GM21576 (cell line): ENCODE measurements around the gene OPRM1.

Source experiments
- ATAC-seq: cut with Tn5 transposase; IDR thresholded peaks from one replicate; pipeline ENCODE4 v1.9.1; 2021; ENCODE audit warnings: mild to moderate bottlenecking, moderate library complexity; ENCODE audit not compliant: unreplicated experiment

OPRM1 gene

DNA sequence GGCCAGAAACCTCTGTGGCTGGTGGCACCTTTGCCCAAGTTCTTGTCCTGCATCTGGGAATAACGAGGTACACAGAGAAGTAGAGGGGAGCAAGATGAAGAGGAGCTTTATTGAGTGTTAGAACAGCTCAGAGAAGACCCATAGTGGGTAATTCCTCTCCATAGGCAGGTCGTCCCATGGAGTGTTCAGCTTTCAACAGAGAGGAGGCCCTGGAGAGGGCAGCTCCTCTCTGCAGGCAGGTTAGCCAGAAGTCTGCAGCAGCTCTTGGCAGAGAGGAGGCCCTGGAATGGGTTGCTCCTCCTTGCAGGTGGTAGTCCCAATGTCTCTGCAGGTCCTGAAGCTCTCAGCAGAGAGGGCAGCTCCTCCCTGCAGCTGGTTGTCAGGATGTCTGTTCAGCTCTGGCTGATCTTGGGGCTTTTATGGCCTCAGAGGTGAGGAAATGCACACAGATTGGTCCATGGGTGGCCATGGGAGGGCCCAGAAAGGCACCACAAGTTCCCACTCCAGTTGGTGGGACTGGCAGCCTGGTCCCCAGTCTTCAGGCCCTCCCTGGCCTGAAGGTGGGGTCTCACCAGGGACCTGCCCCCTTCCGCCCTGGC lies 228.6 kb downstream of the OPRM1 start:
- peak; percentile 72 for ATAC-seq

DNA sequence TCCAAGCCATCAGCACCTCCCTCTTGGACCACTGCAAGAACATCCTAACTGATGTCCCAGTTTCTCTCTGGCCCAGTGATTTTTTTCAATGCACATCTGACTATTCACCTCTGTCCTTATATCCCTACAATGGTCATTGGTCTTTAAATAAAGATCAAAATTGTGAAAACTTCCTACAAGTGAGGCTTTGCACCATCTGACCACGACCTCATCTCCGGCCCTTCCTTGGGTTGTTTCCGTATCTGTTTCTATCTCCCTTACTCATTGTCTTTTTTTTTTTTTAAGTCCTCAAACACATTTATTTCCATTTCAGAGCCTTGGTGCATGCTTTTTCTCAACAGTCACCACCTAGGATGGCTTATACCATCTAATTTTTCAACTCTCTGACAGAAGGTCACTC lies 229.4 kb downstream of the OPRM1 start:
- no peak for ATAC-seq

DNA sequence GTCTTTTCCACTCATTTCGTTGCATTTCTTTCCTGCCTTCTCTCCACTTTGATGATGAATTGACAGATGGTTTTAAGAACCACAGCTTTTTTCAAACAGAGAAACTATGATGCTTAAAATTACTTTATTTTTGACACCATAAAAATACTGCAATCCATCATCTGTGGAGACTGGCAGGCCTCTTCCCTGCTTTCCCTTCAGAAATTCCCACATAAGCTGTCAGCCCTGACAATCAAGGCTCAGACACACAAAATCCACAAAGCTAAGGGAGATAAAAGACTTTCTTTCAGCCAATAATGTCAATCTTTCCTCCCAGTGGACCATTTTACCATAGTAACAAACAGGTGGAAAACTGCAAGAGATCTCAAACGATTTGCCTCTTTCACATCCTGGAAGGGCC lies 235.1 kb downstream of the OPRM1 start:
- no peak for ATAC-seq

DNA sequence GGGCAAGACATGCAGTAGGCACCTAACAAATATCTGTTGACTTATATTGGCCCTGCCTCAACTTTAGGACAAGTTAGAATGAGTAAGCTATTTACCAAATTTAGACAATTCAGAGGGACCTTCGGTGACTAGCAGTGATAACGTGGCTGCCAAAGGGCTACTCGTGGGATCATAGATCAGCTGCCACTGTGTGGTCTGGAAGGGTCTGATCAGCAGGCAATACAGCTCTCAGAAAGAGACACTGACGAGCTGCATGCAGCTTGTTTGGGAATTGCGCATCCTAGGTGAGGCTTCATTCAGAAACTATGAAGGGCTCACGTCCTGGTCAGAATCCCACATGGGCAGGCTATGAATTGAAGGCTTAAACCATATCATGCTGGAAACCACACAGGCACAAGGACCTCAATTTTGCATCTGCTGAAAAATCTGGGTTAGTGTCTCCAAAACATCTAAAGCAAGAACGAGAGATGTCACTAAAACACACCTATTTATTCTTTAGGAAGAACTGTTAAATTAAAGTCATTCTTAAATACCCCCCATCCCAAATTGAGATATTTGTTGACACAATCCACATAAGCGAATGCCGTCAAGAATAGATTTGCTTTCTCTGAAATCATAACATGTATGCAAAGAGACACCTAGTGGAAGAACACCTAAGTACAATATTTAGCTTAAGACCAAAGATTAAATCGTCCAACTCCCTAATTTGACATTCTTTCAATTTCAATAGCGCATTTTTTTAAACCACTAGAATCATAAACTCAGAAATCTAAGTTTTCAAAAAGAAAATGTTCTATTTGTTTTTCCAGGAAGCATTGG lies 238.0 kb downstream of the OPRM1 start:
- peak; percentile 64 for ATAC-seq

DNA sequence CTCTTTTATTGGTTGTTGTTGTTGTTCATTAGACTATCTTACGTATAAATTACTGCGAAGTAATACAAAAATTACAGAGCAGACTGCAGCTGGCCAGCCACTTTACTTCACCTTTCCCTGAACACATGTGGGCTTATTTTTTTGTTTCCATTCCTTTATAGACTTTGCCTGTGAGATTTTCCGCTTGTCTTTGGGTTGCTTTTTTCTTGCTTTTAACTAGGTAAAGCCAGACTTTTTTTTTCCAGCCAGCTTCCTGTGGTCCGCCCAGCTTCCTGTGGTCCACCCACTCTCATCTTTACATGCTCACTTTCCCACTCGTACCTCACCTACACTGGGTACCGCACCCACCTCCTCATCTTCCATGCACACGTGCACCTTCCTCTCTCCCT lies 238.6 kb downstream of the OPRM1 start:
- no peak for ATAC-seq

DNA sequence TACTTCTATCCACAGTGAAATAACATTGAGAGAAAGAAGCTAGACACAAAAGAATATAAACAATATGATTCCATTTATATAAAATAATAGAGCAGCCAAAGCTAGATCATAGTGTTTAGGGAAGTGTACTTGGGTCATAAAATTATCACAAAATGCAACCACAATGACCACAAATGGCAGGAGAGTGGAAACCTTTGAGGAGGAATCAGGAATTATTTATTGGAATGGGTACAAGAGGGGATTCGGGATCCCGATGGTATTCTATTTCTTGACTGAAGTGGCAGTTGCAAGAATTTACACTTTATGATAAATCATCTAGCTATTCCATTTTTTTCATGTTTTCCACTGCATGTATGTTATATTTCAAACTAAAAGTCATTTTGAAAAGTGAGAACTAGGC lies 241.5 kb downstream of the OPRM1 start:
- ATAC-seq = no peak

DNA sequence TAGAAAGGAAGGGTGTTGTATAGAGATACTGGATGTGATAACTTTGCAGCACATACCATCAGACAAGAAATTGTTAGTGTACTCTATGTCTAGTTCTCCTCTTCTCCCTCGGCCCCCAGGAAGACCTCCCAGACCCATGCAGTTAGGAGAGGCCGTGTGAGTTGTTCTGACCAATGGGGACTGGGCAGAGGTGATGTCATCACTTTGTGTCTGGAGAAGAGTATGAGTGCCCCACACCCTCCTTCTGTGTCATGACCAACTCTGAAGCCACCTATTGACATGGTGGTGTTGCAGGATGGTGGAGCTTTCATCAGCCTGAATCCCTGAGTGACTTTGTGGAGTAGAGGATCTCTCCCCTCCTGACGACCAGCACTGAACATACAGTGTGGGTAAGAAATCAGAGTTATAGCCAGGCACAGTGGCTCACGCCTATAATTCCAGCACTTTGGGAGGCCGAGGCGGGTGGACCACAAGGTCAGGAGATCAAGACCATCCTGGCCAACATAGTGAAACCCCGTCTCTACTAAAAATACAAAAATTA lies 245.3 kb downstream of the OPRM1 start:
- ATAC-seq = no peak

DNA sequence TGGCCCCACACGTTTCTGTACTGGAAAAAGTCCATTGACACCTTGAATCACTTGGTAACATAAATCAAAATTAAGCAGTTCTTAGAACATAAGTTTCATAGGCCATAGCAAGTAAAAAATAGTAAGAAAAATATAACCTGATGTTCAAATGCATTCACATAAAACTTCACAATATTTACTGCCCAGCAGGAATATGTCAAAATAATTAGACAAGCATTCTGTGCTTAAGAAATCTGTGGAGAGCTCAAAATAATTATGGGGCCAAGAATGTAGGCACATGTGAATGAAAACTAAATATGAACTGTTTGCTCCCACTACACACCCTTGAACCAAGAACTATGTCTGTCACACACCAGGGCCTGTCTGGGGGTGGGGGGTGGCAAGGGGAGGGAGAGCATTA lies 246.8 kb downstream of the OPRM1 start:
- no peak for ATAC-seq

DNA sequence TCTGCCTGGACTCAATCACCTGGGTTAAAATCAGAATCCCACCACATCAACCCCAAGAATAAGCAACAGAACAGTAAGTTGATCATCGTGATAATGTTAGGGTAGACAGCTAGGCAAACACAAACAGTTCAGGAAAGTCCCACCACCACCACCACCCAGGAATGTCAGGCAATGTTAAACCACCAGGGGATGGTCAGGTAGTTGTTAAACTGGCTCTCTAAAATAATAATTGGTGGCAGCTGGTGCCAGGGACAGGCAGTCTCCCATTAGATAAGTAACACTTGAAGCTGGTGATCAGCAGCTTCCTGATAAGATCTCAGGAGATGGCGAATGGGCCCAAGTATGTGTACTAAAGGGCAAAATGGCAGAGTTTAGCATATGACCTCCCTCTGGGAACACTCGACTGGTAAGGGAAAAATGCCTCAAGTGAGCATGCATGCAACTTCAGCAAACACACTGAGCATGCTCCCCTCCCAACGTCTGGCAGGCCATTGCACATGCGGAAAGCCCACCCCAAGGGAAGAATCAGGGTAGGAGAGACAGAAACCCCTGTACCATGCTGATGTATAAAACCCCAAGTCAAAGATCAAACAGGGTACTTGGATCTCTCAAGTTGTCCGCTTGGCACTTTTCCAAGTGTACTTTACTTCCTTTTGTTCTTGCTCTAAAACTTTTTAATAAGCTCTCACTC lies 250.9 kb downstream of the OPRM1 start:
- ATAC-seq = no peak

DNA sequence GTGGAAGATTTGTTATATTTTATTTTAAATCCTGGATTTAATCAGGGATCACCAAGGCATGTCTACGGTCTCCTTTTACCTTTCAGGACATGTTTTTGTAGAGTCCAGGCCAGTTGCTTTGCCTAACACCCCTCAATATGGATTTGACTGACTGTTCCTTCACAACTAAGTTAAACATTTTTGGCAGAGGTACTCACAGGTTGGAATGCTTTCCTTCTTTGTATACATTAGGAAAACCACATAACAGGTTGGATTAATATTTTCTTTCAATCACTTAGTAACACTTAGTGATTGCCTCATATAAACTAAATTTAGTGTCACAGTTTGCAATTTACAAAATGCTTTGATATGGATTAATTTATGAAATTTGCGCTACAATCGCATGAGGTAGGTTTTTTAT lies 253.0 kb downstream of the OPRM1 start:
- ATAC-seq = no peak

DNA sequence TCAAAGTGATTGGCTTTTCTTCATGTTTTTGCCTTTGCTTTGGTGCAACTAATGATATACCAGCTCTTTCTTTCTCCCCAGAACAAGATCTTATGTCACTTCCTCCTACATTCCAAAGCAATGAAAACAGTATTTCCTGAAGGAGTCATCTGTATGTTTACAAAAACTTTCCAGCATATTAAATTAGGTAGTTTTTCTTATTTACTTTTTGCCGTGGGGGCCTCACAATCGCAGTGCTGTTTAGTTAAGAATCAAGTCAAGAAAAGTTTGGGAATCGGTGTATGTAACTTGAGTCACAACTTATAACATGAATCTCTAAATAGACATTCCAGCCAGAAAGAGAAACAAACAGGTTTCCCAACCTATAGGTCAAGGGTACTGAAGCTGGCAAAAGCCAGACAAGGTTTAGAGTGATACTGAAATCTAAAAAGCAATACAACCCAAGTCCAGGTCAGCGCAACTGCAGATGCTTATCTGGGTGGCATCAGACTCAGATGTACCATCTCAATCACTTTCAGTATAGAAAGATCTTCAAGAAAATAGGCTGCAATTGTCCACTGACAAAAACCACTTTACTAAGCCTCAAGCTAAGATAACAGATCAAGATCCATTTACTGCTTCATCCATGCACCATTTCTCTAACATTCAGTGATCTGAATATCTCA lies 253.9 kb downstream of the OPRM1 start:
- ATAC-seq = no peak

DNA sequence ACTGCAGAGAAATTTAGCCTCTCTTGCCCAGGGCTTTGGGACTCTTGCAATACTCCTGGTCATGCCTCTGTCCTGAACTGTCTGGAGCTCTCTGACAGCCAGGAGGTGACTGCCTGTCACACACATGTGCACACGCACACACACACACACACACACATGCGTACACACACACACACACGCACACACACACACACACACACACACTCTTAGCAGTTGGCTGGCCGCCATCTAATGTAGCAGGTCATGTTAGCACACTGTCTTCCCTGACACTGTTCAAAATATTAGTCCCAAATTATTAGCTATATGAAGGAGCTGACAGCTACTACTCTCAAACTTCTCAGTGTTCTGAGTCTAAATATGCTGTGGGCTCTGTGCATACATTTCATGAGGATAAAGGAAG lies 256.7 kb downstream of the OPRM1 start:
- ATAC-seq = no peak
